ENCODE data around the gene ERBIN. TPM values are rescaled to one million over a fixed set of nuclear protein-coding genes. Genes with fewer than 3 reads are reported as not detected.

Gene ERBIN
- total and polyA plus RNA-seq, 2 experiments from 2014 or later, result 15.6 to 26.4 TPM

DNA sequence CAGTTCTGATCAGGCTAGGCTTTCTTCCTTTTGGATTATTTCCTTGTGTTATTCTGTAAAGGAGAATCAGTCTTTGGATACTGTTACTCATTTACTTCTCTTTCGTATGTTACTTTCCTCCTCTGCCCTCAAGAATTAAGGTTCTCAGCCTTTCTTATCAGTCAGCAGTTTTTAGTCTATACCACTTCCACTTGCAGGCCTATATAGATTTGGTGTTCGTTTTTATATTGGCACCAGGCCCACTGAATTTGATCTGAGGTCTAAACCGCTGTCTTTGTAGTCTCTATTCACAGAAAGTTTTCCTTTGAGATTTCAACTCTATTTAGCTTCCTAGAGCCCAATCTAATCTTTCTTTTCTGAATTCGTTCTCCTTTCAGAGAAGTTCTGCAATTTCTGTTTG lies 62.8 kb downstream of the ERBIN start (continued):
- no peak for TF ChIP-seq EZH2 (IDR thresholded peaks at IDR 0.05; ENCODE audit: low read depth, unreplicated experiment)
- TF ChIP-seq ZNF114 (CRISPR knock-in tag; IDR thresholded peaks at IDR 0.05), result no peak
- TF ChIP-seq, protein P1, sequence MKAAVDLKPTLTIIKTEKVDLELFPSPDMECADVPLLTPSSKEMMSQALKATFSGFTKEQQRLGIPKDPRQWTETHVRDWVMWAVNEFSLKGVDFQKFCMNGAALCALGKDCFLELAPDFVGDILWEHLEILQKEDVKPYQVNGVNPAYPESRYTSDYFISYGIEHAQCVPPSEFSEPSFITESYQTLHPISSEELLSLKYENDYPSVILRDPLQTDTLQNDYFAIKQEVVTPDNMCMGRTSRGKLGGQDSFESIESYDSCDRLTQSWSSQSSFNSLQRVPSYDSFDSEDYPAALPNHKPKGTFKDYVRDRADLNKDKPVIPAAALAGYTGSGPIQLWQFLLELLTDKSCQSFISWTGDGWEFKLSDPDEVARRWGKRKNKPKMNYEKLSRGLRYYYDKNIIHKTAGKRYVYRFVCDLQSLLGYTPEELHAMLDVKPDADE (IDR thresholded peaks at IDR 0.05), result no peak

DNA sequence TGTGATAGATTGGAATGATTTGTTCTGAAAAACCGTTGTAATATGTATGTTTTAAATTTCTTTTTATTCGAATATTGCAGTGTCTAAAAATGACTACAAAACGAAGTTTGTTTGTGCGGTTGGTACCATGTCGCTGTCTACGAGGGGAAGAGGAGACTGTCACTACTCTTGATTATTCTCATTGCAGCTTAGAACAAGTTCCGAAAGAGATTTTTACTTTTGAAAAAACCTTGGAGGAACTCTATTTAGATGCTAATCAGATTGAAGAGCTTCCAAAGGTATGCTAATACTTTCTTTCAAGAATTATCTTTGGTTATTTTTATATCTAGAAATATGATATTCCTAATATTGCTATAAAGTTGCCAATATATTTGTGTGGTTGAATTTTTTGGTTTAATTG lies 66.3 kb downstream of the ERBIN start:
- Histone ChIP-seq H3K36me3 (ENCODE audit: insufficient read depth) (no peaks in the 10 kb centered on the region), H3K4me3 (peak overlapping the region; percentile 20; the same call in 1 of the 2 replicates), H3K79me2 (replicated peaks; ENCODE audit: insufficient read depth) (peaks cover 53% of the 10 kb centered on the region), H3K4me2 (peak overlapping the region; percentile 66), H4K20me1 (replicated peaks; ENCODE audit: insufficient read depth) (no peaks in the 10 kb centered on the region), H3K9me2 (ENCODE audit: insufficient read depth) (no peaks in the 10 kb centered on the region), H3K27ac (ENCODE audit: low read depth) (no peak overlapping the region), H2AFZ (no peak overlapping the region), H3K4me1 (ENCODE audit: insufficient read depth) (peaks cover 19% of the 10 kb centered on the region), H3K27me3 (ENCODE audit: insufficient read depth) (no peaks in the 10 kb centered on the region), H3F3A (replicated peaks; ENCODE audit: low read depth) (no peaks in the 10 kb centered on the region)
- peak overlapping the region; percentile 81 for H3K27ac Mint-ChIP-seq
- peaks cover 12% of the 10 kb centered on the region; the same call in 2 of the 3 replicates for H3K36me3 Mint-ChIP-seq (ENCODE audit: low read depth)
- peaks cover 19% of the 10 kb centered on the region for H3K4me1 Mint-ChIP-seq
- TF ChIP-seq JUNB (IDR thresholded peaks at IDR 0.05; ENCODE audit: unreplicated experiment), result no peak
- TF ChIP-seq POLR2AphosphoS5 (IDR thresholded peaks at IDR 0.05; ENCODE audit: low read depth), result no peak
- TF ChIP-seq EZH2phosphoT487 (IDR thresholded peaks at IDR 0.05; ENCODE audit: unreplicated experiment), result no peak
- no peak for TF ChIP-seq ZNF114 (CRISPR knock-in tag; IDR thresholded peaks at IDR 0.05)
- TF ChIP-seq, protein P2, sequence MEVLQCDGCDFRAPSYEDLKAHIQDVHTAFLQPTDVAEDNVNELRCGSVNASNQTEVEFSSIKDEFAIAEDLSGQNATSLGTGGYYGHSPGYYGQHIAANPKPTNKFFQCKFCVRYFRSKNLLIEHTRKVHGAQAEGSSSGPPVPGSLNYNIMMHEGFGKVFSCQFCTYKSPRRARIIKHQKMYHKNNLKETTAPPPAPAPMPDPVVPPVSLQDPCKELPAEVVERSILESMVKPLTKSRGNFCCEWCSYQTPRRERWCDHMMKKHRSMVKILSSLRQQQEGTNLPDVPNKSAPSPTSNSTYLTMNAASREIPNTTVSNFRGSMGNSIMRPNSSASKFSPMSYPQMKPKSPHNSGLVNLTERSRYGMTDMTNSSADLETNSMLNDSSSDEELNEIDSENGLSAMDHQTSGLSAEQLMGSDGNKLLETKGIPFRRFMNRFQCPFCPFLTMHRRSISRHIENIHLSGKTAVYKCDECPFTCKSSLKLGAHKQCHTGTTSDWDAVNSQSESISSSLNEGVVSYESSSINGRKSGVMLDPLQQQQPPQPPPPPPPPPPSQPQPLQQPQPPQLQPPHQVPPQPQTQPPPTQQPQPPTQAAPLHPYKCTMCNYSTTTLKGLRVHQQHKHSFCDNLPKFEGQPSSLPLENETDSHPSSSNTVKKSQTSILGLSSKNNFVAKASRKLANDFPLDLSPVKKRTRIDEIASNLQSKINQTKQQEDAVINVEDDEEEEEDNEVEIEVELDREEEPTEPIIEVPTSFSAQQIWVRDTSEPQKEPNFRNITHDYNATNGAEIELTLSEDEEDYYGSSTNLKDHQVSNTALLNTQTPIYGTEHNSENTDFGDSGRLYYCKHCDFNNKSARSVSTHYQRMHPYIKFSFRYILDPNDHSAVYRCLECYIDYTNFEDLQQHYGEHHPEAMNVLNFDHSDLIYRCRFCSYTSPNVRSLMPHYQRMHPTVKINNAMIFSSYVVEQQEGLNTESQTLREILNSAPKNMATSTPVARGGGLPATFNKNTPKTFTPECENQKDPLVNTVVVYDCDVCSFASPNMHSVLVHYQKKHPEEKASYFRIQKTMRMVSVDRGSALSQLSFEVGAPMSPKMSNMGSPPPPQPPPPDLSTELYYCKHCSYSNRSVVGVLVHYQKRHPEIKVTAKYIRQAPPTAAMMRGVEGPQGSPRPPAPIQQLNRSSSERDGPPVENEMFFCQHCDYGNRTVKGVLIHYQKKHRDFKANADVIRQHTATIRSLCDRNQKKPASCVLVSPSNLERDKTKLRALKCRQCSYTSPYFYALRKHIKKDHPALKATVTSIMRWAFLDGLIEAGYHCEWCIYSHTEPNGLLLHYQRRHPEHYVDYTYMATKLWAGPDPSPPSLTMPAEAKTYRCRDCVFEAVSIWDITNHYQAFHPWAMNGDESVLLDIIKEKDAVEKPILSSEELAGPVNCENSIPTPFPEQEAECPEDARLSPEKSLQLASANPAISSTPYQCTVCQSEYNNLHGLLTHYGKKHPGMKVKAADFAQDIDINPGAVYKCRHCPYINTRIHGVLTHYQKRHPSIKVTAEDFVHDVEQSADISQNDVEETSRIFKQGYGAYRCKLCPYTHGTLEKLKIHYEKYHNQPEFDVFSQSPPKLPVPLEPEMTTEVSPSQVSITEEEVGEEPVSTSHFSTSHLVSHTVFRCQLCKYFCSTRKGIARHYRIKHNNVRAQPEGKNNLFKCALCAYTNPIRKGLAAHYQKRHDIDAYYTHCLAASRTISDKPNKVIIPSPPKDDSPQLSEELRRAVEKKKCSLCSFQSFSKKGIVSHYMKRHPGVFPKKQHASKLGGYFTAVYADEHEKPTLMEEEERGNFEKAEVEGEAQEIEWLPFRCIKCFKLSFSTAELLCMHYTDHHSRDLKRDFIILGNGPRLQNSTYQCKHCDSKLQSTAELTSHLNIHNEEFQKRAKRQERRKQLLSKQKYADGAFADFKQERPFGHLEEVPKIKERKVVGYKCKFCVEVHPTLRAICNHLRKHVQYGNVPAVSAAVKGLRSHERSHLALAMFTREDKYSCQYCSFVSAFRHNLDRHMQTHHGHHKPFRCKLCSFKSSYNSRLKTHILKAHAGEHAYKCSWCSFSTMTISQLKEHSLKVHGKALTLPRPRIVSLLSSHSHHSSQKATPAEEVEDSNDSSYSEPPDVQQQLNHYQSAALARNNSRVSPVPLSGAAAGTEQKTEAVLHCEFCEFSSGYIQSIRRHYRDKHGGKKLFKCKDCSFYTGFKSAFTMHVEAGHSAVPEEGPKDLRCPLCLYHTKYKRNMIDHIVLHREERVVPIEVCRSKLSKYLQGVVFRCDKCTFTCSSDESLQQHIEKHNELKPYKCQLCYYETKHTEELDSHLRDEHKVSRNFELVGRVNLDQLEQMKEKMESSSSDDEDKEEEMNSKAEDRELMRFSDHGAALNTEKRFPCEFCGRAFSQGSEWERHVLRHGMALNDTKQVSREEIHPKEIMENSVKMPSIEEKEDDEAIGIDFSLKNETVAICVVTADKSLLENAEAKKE (CRISPR knock-in tag; IDR thresholded peaks at IDR 0.05), result no peak
- TF ChIP-seq, protein P3, sequence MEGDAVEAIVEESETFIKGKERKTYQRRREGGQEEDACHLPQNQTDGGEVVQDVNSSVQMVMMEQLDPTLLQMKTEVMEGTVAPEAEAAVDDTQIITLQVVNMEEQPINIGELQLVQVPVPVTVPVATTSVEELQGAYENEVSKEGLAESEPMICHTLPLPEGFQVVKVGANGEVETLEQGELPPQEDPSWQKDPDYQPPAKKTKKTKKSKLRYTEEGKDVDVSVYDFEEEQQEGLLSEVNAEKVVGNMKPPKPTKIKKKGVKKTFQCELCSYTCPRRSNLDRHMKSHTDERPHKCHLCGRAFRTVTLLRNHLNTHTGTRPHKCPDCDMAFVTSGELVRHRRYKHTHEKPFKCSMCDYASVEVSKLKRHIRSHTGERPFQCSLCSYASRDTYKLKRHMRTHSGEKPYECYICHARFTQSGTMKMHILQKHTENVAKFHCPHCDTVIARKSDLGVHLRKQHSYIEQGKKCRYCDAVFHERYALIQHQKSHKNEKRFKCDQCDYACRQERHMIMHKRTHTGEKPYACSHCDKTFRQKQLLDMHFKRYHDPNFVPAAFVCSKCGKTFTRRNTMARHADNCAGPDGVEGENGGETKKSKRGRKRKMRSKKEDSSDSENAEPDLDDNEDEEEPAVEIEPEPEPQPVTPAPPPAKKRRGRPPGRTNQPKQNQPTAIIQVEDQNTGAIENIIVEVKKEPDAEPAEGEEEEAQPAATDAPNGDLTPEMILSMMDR (conservative IDR thresholded peaks at IDR 0.05; ENCODE audit: low read depth in 2 of 2), result no peak
- TF ChIP-seq, protein P1 (IDR thresholded peaks at IDR 0.05), result no peak
- TF ChIP-seq, protein P4, sequence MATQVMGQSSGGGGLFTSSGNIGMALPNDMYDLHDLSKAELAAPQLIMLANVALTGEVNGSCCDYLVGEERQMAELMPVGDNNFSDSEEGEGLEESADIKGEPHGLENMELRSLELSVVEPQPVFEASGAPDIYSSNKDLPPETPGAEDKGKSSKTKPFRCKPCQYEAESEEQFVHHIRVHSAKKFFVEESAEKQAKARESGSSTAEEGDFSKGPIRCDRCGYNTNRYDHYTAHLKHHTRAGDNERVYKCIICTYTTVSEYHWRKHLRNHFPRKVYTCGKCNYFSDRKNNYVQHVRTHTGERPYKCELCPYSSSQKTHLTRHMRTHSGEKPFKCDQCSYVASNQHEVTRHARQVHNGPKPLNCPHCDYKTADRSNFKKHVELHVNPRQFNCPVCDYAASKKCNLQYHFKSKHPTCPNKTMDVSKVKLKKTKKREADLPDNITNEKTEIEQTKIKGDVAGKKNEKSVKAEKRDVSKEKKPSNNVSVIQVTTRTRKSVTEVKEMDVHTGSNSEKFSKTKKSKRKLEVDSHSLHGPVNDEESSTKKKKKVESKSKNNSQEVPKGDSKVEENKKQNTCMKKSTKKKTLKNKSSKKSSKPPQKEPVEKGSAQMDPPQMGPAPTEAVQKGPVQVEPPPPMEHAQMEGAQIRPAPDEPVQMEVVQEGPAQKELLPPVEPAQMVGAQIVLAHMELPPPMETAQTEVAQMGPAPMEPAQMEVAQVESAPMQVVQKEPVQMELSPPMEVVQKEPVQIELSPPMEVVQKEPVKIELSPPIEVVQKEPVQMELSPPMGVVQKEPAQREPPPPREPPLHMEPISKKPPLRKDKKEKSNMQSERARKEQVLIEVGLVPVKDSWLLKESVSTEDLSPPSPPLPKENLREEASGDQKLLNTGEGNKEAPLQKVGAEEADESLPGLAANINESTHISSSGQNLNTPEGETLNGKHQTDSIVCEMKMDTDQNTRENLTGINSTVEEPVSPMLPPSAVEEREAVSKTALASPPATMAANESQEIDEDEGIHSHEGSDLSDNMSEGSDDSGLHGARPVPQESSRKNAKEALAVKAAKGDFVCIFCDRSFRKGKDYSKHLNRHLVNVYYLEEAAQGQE (IDR thresholded peaks at IDR 0.05; ENCODE audit: unreplicated experiment), result no peak
- no peak for TF ChIP-seq NANOG (IDR thresholded peaks at IDR 0.05; ENCODE audit: borderline replicate concordance)
- TF ChIP-seq EZH2 (IDR thresholded peaks at IDR 0.05; ENCODE audit: low read depth, unreplicated experiment), result no peak
- no peak for TF ChIP-seq CREB1 (CRISPR knock-in tag; IDR thresholded peaks at IDR 0.05; ENCODE audit: low read depth)
- H3K9me3 Mint-ChIP-seq, result no peaks in the 10 kb centered on the region
- DNase-seq (ENCODE audit: low spot score), result peak; percentile 52
- H3K4me3 Mint-ChIP-seq, result peak overlapping the region; percentile 29
- ATAC-seq, result peak; percentile 63; the same call in 2 of the 3 replicates
- H3K27me3 Mint-ChIP-seq (ENCODE audit: insufficient read depth, low read depth, poor library complexity), result peaks cover 3% of the 10 kb centered on the region
